K562 (cell line): Measurements from ENCODE around the gene SRMS. TPM values are rescaled to one million over a fixed set of nuclear protein-coding genes. Genes with fewer than 3 reads are reported as not detected.

Experiments used
- ATAC-seq: fragments of 200-7000 bp; cut with Tn5 transposase; 3 replicates; pipeline ENCODE4 v1.9.1; 2020; ENCODE audit warnings: moderate library complexity
- BruUV-seq: library from RNA; stranded (reverse); fragments of 400-500 nt; replicated peaks from 2 replicates; lab custom pipeline; 2021; lab: Mats Ljungman, UMichigan
- CTCF ChIA-PET: fragments of 300-600 bp; formaldehyde crosslinking; extraction: SDS; loops from one replicate; lab custom pipeline; 2021; ENCODE audit warnings: low intra/inter-chr PET ratio; lab: Yijun Ruan, JAX
- POLR2A ChIA-PET: fragments of 300-600, 350-650 bp; sonication (Branson Sonifier 250); formaldehyde crosslinking; extraction: SDS; loops from one replicate; lab custom pipeline; 2021; ENCODE audit warnings: antibody characterized with exemption, inconsistent platforms; lab: Yijun Ruan, JAX
- DNase-seq, 4 experiments: peaks; one replicate each; pipeline versions ENCODE4 v3.0.0 to v3.0.0-alpha.2; 2011 to 2018; ENCODE audit warnings: low spot score in 3 of 4, mixed read lengths in 3 of 4; ENCODE audit errors: extremely low read depth in 1 of 4
- FAIRE-seq: peaks from 2 replicates; lab custom pipeline; 2011; peaks lifted over from hg19 to GRCh38; lab: Jason Lieb, UNC
- H2AFZ ChIP-seq: 2 replicates; pipeline ENCODE4 v1.6.0; 2011; ENCODE audit warnings: low read depth, low read length, control low read depth, inconsistent platforms
- H3K27ac ChIP-seq: fragments of 200-600 bp; 3 replicates; pipeline ENCODE4 v1.8.0; 2011; ENCODE audit warnings: low read depth, mild to moderate bottlenecking, control low read depth, inconsistent platforms, low read length, moderate library complexity, mixed read lengths; ENCODE audit errors: extremely low read depth
- H3K27me3 ChIP-seq, 2 experiments: fragments of 300-600 bp in 1 of 2; 2 replicates in 1 of 2; 3 replicates in 1 of 2; pipeline versions ENCODE4 v1.6.0 to v1.8.0; 2011; ENCODE audit warnings: inconsistent platforms in 2 of 2, low read length in 2 of 2, mild to moderate bottlenecking in 1 of 2, mixed read lengths in 1 of 2, moderate library complexity in 1 of 2; ENCODE audit not compliant: control insufficient read depth in 2 of 2, insufficient read depth in 2 of 2
- H3K36me3 ChIP-seq: fragments of 300-600 bp; 3 replicates; pipeline ENCODE4 v1.8.0; 2011; ENCODE audit warnings: mild to moderate bottlenecking, low read length, inconsistent platforms; ENCODE audit not compliant: control insufficient read depth, insufficient read depth
- H3K4me1 ChIP-seq, 2 experiments: fragments of 200-600 bp in 1 of 2; replicated peaks in 1 of 2; 2 replicates in 1 of 2; 3 replicates in 1 of 2; pipeline versions ENCODE4 v1.5.1 to v1.8.0; 2011; ENCODE audit warnings: inconsistent platforms in 2 of 2, low read length in 2 of 2, mild to moderate bottlenecking in 1 of 2, mixed read lengths in 1 of 2, moderate library complexity in 1 of 2; ENCODE audit not compliant: control insufficient read depth in 2 of 2, insufficient read depth in 2 of 2
- H3K4me2 ChIP-seq: 2 replicates; pipeline ENCODE4 v1.6.1; 2011; ENCODE audit warnings: low read length, control low read depth, inconsistent platforms, mixed read lengths; ENCODE audit not compliant: insufficient read depth
- H3K4me3 ChIP-seq: fragments of 200-600 bp; sonication (generic), shearing (Covaris generic); 2 replicates; pipeline ENCODE4 v1.5.1; 2016; ENCODE audit warnings: control low read depth, inconsistent platforms
- H3K79me2 ChIP-seq: fragments of 200-600 bp; 3 replicates; pipeline ENCODE4 v1.8.0; 2011; ENCODE audit warnings: low read length, inconsistent platforms; ENCODE audit not compliant: control insufficient read depth, insufficient read depth
- H3K9ac ChIP-seq, 2 experiments: 2 replicates each; pipeline versions ENCODE4 v1.6.0 to v1.6.1; 2011; ENCODE audit warnings: low read depth in 2 of 2, low read length in 2 of 2, control low read depth in 1 of 2, inconsistent platforms in 1 of 2, mild to moderate bottlenecking in 1 of 2, mixed read lengths in 1 of 2; ENCODE audit not compliant: insufficient read depth in 1 of 2
- H3K9me1 ChIP-seq: one replicate; pipeline ENCODE4 v1.6.0; 2011; ENCODE audit warnings: inconsistent platforms, mild to moderate bottlenecking, low read length, moderate library complexity; ENCODE audit not compliant: control insufficient read depth, insufficient read depth
- H3K9me3 ChIP-seq: replicated peaks from 2 replicates; pipeline ENCODE4 v1.5.1; 2011; ENCODE audit warnings: low read depth, low read length, inconsistent platforms; ENCODE audit not compliant: control insufficient read depth, insufficient read depth
- H4K20me1 ChIP-seq: replicated peaks from 2 replicates; pipeline ENCODE4 v1.6.1; 2011; ENCODE audit warnings: low read length, inconsistent platforms, mixed read lengths; ENCODE audit not compliant: control insufficient read depth, insufficient read depth
- CBX5 ChIP-seq: IDR thresholded peaks from 2 replicates; pipeline ENCODE4 v1.6.1; 2014; ENCODE audit warnings: low read depth, borderline replicate concordance
- MTF1 ChIP-seq: fragments of 250-450 bp; sonication (Bioruptor Pico); IDR thresholded peaks from 2 replicates; pipeline ENCODE4 v1.9.0; 2021; ENCODE audit warnings: moderate library complexity, mild to moderate bottlenecking, inconsistent platforms, borderline replicate concordance
- REST ChIP-seq, 2 experiments: fragments of 450-650 bp; formaldehyde crosslinking in 1 of 2; IDR thresholded peaks; 2 replicates each; pipeline versions ENCODE4 v1.4.0 to v1.6.1; 2014 to 2020; ENCODE audit warnings: mild to moderate bottlenecking in 2 of 2, borderline replicate concordance in 1 of 2, low read depth in 1 of 2
- TOE1 ChIP-seq, 2 experiments: fragments of 450-650 bp in 1 of 2; sonication (generic) in 1 of 2; formaldehyde crosslinking in 1 of 2; IDR thresholded peaks; 2 replicates each; pipeline versions ENCODE4 v1.7.1 to v1.8.0; 2016 to 2022; ENCODE audit warnings: borderline replicate concordance in 2 of 2, mild to moderate bottlenecking in 2 of 2, antibody characterized with exemption in 1 of 2, inconsistent platforms in 1 of 2, low read depth in 1 of 2, missing genetic modification reagents in 1 of 2, moderate library complexity in 1 of 2
- WGBS: fragments of 100-300 bp; shearing (Covaris generic); methylation state at CpG from one replicate; pipeline ENCODE4 v1.1.6; 2016; ENCODE audit warnings: low coverage, mixed read lengths; ENCODE audit not compliant: insufficient coverage; ENCODE audit errors: missing lambda C conversion rate; 5-methylcytosine and 5-hydroxymethylcytosine counted together
- in situ Hi-C: fragments of 300-500 bp; cut with MboI; formaldehyde crosslinking; loops from 4 replicates; pipeline ENCODE4 v1.15.0; 2018; ENCODE audit warnings: inconsistent platforms, mixed read lengths
- intact Hi-C: fragments of 100-400 bp; cut with micrococcal nuclease; formaldehyde crosslinking; loops from 2 replicates; pipeline ENCODE4 v1.14.2; 2022
- polyA plus RNA-seq, 8 experiments: library from polyadenylated mRNA; depleted of rRNA in 4 of 8; stranded (reverse) in 5 of 8; unstranded in 3 of 8; fragments of >200 nt; fragmentation: Nextera tagmentation in 2 of 8; fragmentation: Illumina TruSeq in 1 of 8; extraction: Ambion mirVana in 2 of 8; extraction: Trizol in 1 of 8; gene quantifications; 2 replicates each; pipeline versions ENCODE4 v1.2.1 to v1.2.3, GENCODE V29; 2011 to 2014; ENCODE audit warnings: inconsistent platforms in 1 of 8, missing spikeins in 1 of 8
- total RNA-seq, 7 experiments: library from RNA; depleted of rRNA in 6 of 7; stranded (reverse); fragments of >200 nt in 6 of 7; fragmentation: Illumina TruSeq in 2 of 7; extraction: Trizol in 2 of 7; gene quantifications; 2 replicates each; pipeline versions ENCODE4 v1.2.1 to v1.2.3, GENCODE V29; 2011 to 2021; ENCODE audit warnings: low replicate concordance in 1 of 7
- TF ChIP-seq, protein P1 (sequence below): fragments of 450-650 bp; IDR thresholded peaks from 2 replicates; pipeline ENCODE4 v1.6.1; 2018; ENCODE audit not compliant: partially characterized antibody

The SRMS gene
- total and polyA plus RNA-seq, 9 of the 15 experiments (the other 6 are each of a cell fraction or from before 2014, with no cell fraction given): 0.07 TPM; not detected in 8

- no TSS peak for BruUV-seq
- no peaks in the 10 kb centered on the region for H3K9me3 ChIP-seq
- H2AFZ ChIP-seq: peak overlapping the region; percentile 92
- DNase-seq (peak; percentile 90 to 94 (median 92)), FAIRE-seq (no peak), ATAC-seq (peak; percentile 95)
- H3K79me2 ChIP-seq: no peaks in the 10 kb centered on the region
- H3K9me1 ChIP-seq: no peaks in the 10 kb centered on the region
- no peaks in the 10 kb centered on the region for H3K36me3 ChIP-seq
- ChIA-PET CTCF (interaction anchor here (0.7 to 3.4 kb wide), 6 partner anchors 169 to 513 kb away, joined by 3 to 25 read pairs (median 4); no protein-coding TSS in a partner anchor), POLR2A (interaction anchor here (0.6 to 1.3 kb wide), 7 partner anchors 9 to 414 kb away, joined by 3 to 5 read pairs (median 3); partner anchors contain the start of gene DNAJC5)
- H4K20me1 ChIP-seq: peaks cover 3% of the 10 kb centered on the region
- peak overlapping the region; percentile 28 to 86; a peak in 3 of 4 replicates for H3K9ac ChIP-seq
- peak overlapping the region; percentile 53 for H3K4me2 ChIP-seq
- no peak overlapping the region for H3K27ac ChIP-seq
- H3K4me3 ChIP-seq: no peak overlapping the region
- in situ Hi-C loops: no loop called here
- H3K4me1 ChIP-seq: peaks cover 6 to 90% of the 10 kb centered on the region in 2 experiments; a peak in 4 of 5 replicates
- WGBS: 13% methylated on average over 22 of the region's 34 CpGs
- intact Hi-C loops: loop anchor here (2.0 to 10.0 kb wide), 4 partner anchors 117 to 500 kb away; partner anchors contain the start of genes ARFRP1, C20orf204, RTEL1 and STMN3
- H3K27me3 ChIP-seq: peaks cover 0 to 26% of the 10 kb centered on the region in 2 experiments; a peak in 2 of 5 replicates
- TF ChIP-seq MTF1 (CRISPR knock-in tag): no peak
- TF ChIP-seq, protein P1, sequence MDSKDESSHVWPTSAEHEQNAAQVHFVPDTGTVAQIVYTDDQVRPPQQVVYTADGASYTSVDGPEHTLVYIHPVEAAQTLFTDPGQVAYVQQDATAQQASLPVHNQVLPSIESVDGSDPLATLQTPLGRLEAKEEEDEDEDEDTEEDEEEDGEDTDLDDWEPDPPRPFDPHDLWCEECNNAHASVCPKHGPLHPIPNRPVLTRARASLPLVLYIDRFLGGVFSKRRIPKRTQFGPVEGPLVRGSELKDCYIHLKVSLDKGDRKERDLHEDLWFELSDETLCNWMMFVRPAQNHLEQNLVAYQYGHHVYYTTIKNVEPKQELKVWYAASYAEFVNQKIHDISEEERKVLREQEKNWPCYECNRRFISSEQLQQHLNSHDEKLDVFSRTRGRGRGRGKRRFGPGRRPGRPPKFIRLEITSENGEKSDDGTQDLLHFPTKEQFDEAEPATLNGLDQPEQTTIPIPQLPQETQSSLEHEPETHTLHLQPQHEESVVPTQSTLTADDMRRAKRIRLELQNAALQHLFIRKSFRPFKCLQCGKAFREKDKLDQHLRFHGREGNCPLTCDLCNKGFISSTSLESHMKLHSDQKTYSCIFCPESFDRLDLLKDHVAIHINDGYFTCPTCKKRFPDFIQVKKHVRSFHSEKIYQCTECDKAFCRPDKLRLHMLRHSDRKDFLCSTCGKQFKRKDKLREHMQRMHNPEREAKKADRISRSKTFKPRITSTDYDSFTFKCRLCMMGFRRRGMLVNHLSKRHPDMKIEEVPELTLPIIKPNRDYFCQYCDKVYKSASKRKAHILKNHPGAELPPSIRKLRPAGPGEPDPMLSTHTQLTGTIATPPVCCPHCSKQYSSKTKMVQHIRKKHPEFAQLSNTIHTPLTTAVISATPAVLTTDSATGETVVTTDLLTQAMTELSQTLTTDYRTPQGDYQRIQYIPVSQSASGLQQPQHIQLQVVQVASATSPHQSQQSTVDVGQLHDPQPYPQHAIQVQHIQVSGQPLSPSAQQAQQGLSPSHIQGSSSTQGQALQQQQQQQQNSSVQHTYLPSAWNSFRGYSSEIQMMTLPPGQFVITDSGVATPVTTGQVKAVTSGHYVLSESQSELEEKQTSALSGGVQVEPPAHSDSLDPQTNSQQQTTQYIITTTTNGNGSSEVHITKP: peak; percentile 53
- peak; percentile 87 for TF ChIP-seq REST (IDR thresholded peaks at IDR 0.05; ENCODE audit: borderline replicate concordance)
- no peak for TF ChIP-seq REST (CRISPR knock-in tag; IDR thresholded peaks at IDR 0.05; ENCODE audit: low read depth)
- TF ChIP-seq CBX5: peak; percentile 33; the same call in 1 of the 2 replicates
- 0 out of 2 replicates have a peak, but pooled peaks have one; percentile 27 for TF ChIP-seq TOE1 (IDR thresholded peaks at IDR 0.05; ENCODE audit: borderline replicate concordance)
- no peak for TF ChIP-seq TOE1 (CRISPR knock-in tag; IDR thresholded peaks at IDR 0.05; ENCODE audit: borderline replicate concordance, low read depth)
Measured at GRCh38 chr20:63537525-63538203, 9.9 kb downstream of the SRMS start.
